Heart left ventricle (tissue), 16 donors: ENCODE measurements around the gene SYTL5. TPM values are rescaled to one million over a fixed set of nuclear protein-coding genes. Genes with fewer than 3 reads are reported as not detected.

Source experiments
- ATAC-seq, 4 donors: fragments of 200-7000 bp; cut with Tn5 transposase; one replicate each; pipeline ENCODE4 v1.9.1; 2020 to 2022; ENCODE audit warnings: moderate library complexity in 4 of 4, mild to moderate bottlenecking in 3 of 4, moderate number of reproducible peaks in 1 of 4
- DNase-seq, 5 donors: peaks; one replicate each; pipeline ENCODE4 v3.0.0-alpha.2; 2020
- H3K27ac ChIP-seq, 12 donors: fragments of 200-600 bp; sonication (generic) in 4 of 12; one replicate each; pipeline versions ENCODE4 v1.5.0 to v1.8.0; 2016 to 2022; ENCODE audit warnings: mild to moderate bottlenecking in 2 of 12
- H3K27me3 ChIP-seq, 9 donors: fragments of 200-600 bp; sonication (generic) in 2 of 9; one replicate each; pipeline versions ENCODE4 v1.5.1 to v1.8.0; 2016 to 2022; ENCODE audit warnings: mild to moderate bottlenecking in 3 of 9
- H3K36me3 ChIP-seq, 9 donors: fragments of 200-600 bp; sonication (generic) in 2 of 9; one replicate each; pipeline versions ENCODE4 v1.5.0 to v1.8.0; 2018 to 2022; ENCODE audit warnings: mild to moderate bottlenecking in 2 of 9
- H3K4me1 ChIP-seq, 12 donors: fragments of 200-600 bp; sonication (generic) in 4 of 12; one replicate each; pipeline versions ENCODE4 v1.5.0 to v1.8.0; 2016 to 2022; ENCODE audit warnings: mild to moderate bottlenecking in 3 of 12
- H3K4me3 ChIP-seq, 12 donors: fragments of 200-600 bp; sonication (generic) in 4 of 12; one replicate each; pipeline versions ENCODE4 v1.5.0 to v1.8.0; 2017 to 2022; ENCODE audit warnings: mild to moderate bottlenecking in 9 of 12, moderate library complexity in 4 of 12
- H3K9me3 ChIP-seq, 12 donors: fragments of 200-600 bp; sonication (generic) in 4 of 12; one replicate each; pipeline versions ENCODE4 v1.5.0 to v1.8.0; 2016 to 2022; ENCODE audit warnings: mild to moderate bottlenecking in 1 of 12
- POLR2A ChIP-seq, 2 donors: fragments of 450-650 bp; IDR thresholded peaks; one replicate each; pipeline ENCODE4 v1.6.1; 2017; ENCODE audit warnings: antibody characterized with exemption in 2 of 2, mild to moderate bottlenecking in 2 of 2, moderate library complexity in 2 of 2
- WGBS, 4 donors: extraction: QIAGEN DNeasy Blood & Tissue Kit in 2 of 4; methylation state at CpG; one replicate each; pipeline versions ENCODE4 v1.1.5 to v1.1.7; 2013 to 2018; 5-methylcytosine and 5-hydroxymethylcytosine counted together
- intact Hi-C, 10 donors: fragments of 100-400 bp; cut with DNase I; formaldehyde crosslinking; loops; one replicate each; pipeline versions ENCODE4 v1.11.1 to v1.14.2; 2022
- polyA plus RNA-seq, 2 donors: library from polyadenylated mRNA; stranded (reverse); fragments of 200-250 nt; gene quantifications; one replicate each; pipeline ENCODE4 v1.2.3, GENCODE V29; 2013
- total RNA-seq, 9 donors: library from RNA; depleted of rRNA in 2 of 9; stranded (reverse); fragments of >200 nt in 2 of 9; fragmentation: NEBNext Ultra II Directional in 3 of 9; extraction: Animal tissue kit (Norgen Biotek cat#: 25700) in 3 of 9; gene quantifications; one replicate each; pipeline versions ENCODE4 v1.1.0 to v1.2.4, GENCODE V29; 2016 to 2023
- TF ChIP-seq, protein P1 (sequence below), 12 donors: fragments of 200-600 bp; sonication (generic) in 4 of 12; IDR thresholded peaks; one replicate each; pipeline versions ENCODE4 v1.5.0 to v1.8.0; 2018 to 2022; ENCODE audit warnings: antibody characterized with exemption in 12 of 12, mild to moderate bottlenecking in 5 of 12
- donor health status: ischemic (EF 13 %, LVEDD 7.1; RV severe dilation, severe dysfunction).
- donor health status: healthy with polysubstance abuse.
- donor health status: DM: no; HTN: yes; CAD: no.
- donor health status: DM: no; HTN: no; CAD: no.
- donor health status: ischemic (EF 25% LVEDD 6.9; RV normal size, moderate dysfunction).
- donor health status: ischemic (EF 25% LVEDD 5.7; RV mildly dilated, moderate dysfunction).
- donor health status: healthy.
- donor health status: DM: yes; HTN: yes; CAD: no.
- donor health status: ischemic (EF 35%, LVEDD 5.7; RV mildly dilated, moderate dysfunction).
- donor health status: nonischemic (EF 11% LVEDD 7.7; RV severe dilation, severe dysfunction).
- donor health status: DM: yes; HTN: yes; CAD: no.
- donor health status: PGD.
- donor health status: ischemic (EF 29% LVEDD 5.4; RV normal size, mild dysfunction).
- donor health status: nonischemic (EF 23%, LVEDD 6.1; RV moderate dilation, normal function).

Gene SYTL5
- total and polyA plus RNA-seq, 11 donors = 0.04 to 2.8 (median 0.29) TPM; not detected in 2

DNA sequence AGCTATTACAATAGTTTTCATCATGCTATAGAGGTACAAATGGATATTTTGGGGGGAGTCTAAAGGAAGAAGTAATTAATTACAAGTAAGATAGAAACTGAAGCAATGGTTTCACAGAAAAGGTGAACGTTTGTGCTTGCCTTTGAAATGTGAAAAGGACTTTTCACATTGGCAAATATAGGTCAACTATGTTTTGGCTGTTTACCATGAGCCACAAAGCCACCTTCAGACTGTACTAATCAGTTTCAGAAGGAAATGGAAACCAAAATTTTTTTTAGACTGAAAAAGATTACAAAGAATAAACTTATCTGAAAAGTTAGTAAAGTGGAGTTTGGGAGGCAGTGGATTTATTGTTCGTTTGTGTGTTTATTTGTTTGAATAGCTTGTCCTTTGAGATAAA lies 32.1 kb downstream of the SYTL5 start:
- ATAC-seq = no peak
- Histone ChIP-seq H3K27ac (no peak overlapping the region), H3K4me3 (no peak overlapping the region), H3K27me3 (peaks cover 0 to 3% (median 0%) of the 10 kb centered on the region in 9 donors), H3K4me1 (no peaks in the 10 kb centered on the region), H3K36me3 (no peaks in the 10 kb centered on the region), H3K9me3 (no peaks in the 10 kb centered on the region)
- TF ChIP-seq POLR2A (IDR thresholded peaks at IDR 0.05) = no peak
- TF ChIP-seq, protein P1, sequence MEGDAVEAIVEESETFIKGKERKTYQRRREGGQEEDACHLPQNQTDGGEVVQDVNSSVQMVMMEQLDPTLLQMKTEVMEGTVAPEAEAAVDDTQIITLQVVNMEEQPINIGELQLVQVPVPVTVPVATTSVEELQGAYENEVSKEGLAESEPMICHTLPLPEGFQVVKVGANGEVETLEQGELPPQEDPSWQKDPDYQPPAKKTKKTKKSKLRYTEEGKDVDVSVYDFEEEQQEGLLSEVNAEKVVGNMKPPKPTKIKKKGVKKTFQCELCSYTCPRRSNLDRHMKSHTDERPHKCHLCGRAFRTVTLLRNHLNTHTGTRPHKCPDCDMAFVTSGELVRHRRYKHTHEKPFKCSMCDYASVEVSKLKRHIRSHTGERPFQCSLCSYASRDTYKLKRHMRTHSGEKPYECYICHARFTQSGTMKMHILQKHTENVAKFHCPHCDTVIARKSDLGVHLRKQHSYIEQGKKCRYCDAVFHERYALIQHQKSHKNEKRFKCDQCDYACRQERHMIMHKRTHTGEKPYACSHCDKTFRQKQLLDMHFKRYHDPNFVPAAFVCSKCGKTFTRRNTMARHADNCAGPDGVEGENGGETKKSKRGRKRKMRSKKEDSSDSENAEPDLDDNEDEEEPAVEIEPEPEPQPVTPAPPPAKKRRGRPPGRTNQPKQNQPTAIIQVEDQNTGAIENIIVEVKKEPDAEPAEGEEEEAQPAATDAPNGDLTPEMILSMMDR (IDR thresholded peaks at IDR 0.05) = no peak
- 41 to 68% (median 56%) methylated on average over 2 of the region's 2 CpGs for WGBS, 4 donors
- intact Hi-C loops = no loop called here
- no peak for DNase-seq

DNA sequence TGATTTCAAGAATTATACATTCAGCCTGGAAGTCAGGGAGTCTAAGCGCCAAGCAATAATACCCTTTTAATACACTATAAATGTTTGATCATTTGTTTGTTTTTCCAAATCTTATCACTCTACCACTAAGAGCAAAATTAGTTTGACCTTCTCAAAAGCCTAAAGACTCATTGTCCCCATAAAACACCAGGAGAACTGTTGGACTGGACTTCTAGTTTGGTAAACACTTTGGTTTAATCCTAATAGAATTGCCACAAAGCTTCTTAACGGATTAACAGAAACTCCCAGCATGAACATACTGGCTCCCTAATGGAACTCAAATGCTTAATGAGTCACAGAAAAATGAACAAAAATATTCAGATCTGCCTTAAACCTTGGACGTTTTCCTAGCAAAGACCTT lies 34.9 kb downstream of the SYTL5 start:
- Histone ChIP-seq H3K9me3 (peaks cover 0 to 2% (median 0%) of the 10 kb centered on the region in 12 donors), H3K4me1 (no peaks in the 10 kb centered on the region), H3K36me3 (no peaks in the 10 kb centered on the region), H3K4me3 (no peak overlapping the region), H3K27me3 (peaks cover 0 to 3% (median 0%) of the 10 kb centered on the region in 9 donors), H3K27ac (no peak overlapping the region)
- ATAC-seq (no peak), DNase-seq (no peak)
- 64 to 85% (median 76%) methylated on average over 3 of the region's 3 CpGs for WGBS, 4 donors
- intact Hi-C loops = no loop called here
- TF ChIP-seq POLR2A (IDR thresholded peaks at IDR 0.05) = no peak
- TF ChIP-seq, protein P1 (IDR thresholded peaks at IDR 0.05) = no peak

DNA sequence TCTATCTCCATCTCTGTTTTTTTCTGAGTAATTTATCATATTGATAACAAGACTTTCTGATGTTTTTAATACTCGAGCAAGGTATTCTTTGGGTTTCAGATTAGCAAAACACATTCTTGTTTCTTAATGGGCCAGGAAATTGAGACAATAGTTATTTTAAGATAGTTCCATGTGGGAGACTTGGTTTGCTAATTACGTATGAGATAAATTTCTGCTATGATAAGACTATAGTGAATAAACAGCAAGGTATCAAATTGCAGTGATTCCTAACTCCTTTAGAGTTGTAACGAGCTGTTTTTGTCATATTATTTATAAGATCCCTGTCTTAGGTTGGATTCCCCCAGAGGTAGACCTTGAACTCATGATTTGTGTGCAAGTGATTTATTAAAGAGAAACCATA lies 38.3 kb downstream of the SYTL5 start:
- DNase-seq = no peak
- TF ChIP-seq, protein P1 (IDR thresholded peaks at IDR 0.05) = no peak
- TF ChIP-seq POLR2A (IDR thresholded peaks at IDR 0.05) = no peak
- H3K27me3 ChIP-seq = peaks cover 0 to 3% (median 0%) of the 10 kb centered on the region in 9 donors
- intact Hi-C loops = no loop called here
- no peak overlapping the region for H3K27ac ChIP-seq
- no peak for ATAC-seq
- H3K9me3 ChIP-seq = peaks cover 0 to 5% (median 0%) of the 10 kb centered on the region in 12 donors
- H3K4me3 ChIP-seq = no peak overlapping the region
- H3K36me3 ChIP-seq = no peaks in the 10 kb centered on the region
- WGBS, 4 donors = 38 to 51% (median 48%) methylated on average over 3 of the region's 3 CpGs
- H3K4me1 ChIP-seq = no peaks in the 10 kb centered on the region

DNA sequence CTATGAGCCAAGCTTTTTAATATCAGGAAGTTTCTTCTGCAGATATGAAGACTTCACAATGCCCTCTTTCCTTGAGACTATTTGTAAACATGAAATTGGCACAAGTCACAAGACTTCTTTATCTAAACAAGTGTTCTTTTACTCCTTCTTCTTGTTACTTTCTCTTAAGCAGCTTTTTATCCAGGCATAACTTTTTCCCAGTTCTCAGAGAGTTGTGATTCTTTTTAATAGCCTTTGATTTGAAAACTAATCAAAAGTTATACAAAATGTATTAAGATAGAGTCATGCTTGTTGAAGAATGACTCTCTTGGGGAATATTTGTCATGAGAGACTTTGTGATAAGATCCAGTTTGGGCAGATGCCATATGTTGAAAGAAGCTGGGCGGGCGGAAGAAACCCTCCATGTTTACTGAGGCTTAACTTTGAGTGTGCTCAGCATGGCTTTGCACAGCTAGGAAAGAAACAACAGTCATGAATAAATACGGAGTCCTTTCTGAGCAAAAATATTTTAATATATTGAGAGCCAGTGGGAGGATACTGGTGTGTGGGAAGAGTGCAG lies 39.3 kb downstream of the SYTL5 start:
- TF ChIP-seq, protein P1 (IDR thresholded peaks at IDR 0.05) = no peak
- TF ChIP-seq POLR2A (IDR thresholded peaks at IDR 0.05) = no peak
- no peaks in the 10 kb centered on the region for H3K4me1 ChIP-seq
- no peak overlapping the region for H3K27ac ChIP-seq
- intact Hi-C loops = no loop called here
- 59 to 71% (median 65%) methylated on average over 3 of the region's 3 CpGs for WGBS, 4 donors
- H3K36me3 ChIP-seq = no peaks in the 10 kb centered on the region
- peaks cover 0 to 5% (median 0%) of the 10 kb centered on the region in 12 donors for H3K9me3 ChIP-seq
- ATAC-seq = no peak
- H3K27me3 ChIP-seq = no peaks in the 10 kb centered on the region
- no peak overlapping the region for H3K4me3 ChIP-seq
- DNase-seq = no peak
